Mesenchymal stem cell (in vitro differentiated cells and primary cell): Measurements from ENCODE around the gene EHD4.

Experiments used
- DNase-seq: peaks from one replicate; pipeline ENCODE4 v3.0.0-alpha.2; 2013
- H2AFZ ChIP-seq: one replicate; pipeline ENCODE4 v1.6.1; 2013; ENCODE audit warnings: low read depth, mild to moderate bottlenecking, control low read depth, inconsistent platforms, low read length, moderate library complexity
- H2AK5ac ChIP-seq: 2 replicates; pipeline ENCODE4 v1.6.1; 2013; ENCODE audit warnings: low read length, moderate library complexity, mild to moderate bottlenecking, inconsistent platforms; ENCODE audit not compliant: severe bottlenecking
- H2BK120ac ChIP-seq: one replicate; pipeline ENCODE4 v1.6.1; 2013; ENCODE audit warnings: low read depth, mild to moderate bottlenecking, inconsistent platforms, low read length, moderate library complexity
- H2BK12ac ChIP-seq, 2 experiments: one replicate each; pipeline ENCODE4 v1.6.1; 2013; ENCODE audit warnings: inconsistent platforms in 2 of 2, low read length in 2 of 2, mild to moderate bottlenecking in 2 of 2, moderate library complexity in 2 of 2, control low read depth in 1 of 2
- H2BK15ac ChIP-seq: one replicate; pipeline ENCODE4 v1.6.1; 2013; ENCODE audit warnings: mild to moderate bottlenecking, low read depth, inconsistent platforms; ENCODE audit not compliant: poor library complexity, severe bottlenecking
- H2BK5ac ChIP-seq: 2 replicates; pipeline ENCODE4 v1.6.1; 2013; ENCODE audit warnings: low read depth, mild to moderate bottlenecking, low read length, control low read depth, inconsistent platforms; ENCODE audit not compliant: poor library complexity, severe bottlenecking
- H3K14ac ChIP-seq, 2 experiments: one replicate each; pipeline ENCODE4 v1.6.1; 2013; ENCODE audit warnings: inconsistent platforms in 2 of 2, low read length in 2 of 2, control low read depth in 1 of 2, mild to moderate bottlenecking in 1 of 2, moderate library complexity in 1 of 2
- H3K18ac ChIP-seq, 2 experiments: one replicate each; pipeline ENCODE4 v1.6.1; 2013; ENCODE audit warnings: inconsistent platforms in 2 of 2, low read length in 2 of 2, control low read depth in 1 of 2, low read depth in 1 of 2, mild to moderate bottlenecking in 1 of 2
- H3K23ac ChIP-seq, 2 experiments: one replicate each; pipeline ENCODE4 v1.6.1; 2013; ENCODE audit warnings: inconsistent platforms in 2 of 2, low read length in 2 of 2, mild to moderate bottlenecking in 2 of 2, moderate library complexity in 2 of 2, control low read depth in 1 of 2
- H3K27ac ChIP-seq: 2 replicates; pipeline ENCODE4 v1.5.1; 2013; ENCODE audit warnings: mild to moderate bottlenecking, moderate library complexity, low read length, control low read depth, inconsistent platforms; ENCODE audit not compliant: poor library complexity, severe bottlenecking
- H3K27me3 ChIP-seq, 2 experiments: 2 replicates each; pipeline versions ENCODE4 v1.6.1 to v1.7.0; 2013; ENCODE audit warnings: low read length in 2 of 2, mild to moderate bottlenecking in 2 of 2, moderate library complexity in 2 of 2, control low read depth in 1 of 2, inconsistent platforms in 1 of 2; ENCODE audit not compliant: control insufficient read depth in 1 of 2, insufficient read depth in 1 of 2
- H3K36me3 ChIP-seq, 2 experiments: 2 replicates each; pipeline versions ENCODE4 v1.6.1 to v1.7.0; 2013; ENCODE audit warnings: low read length in 2 of 2, control low read depth in 1 of 2, inconsistent platforms in 1 of 2, low read depth in 1 of 2, mild to moderate bottlenecking in 1 of 2; ENCODE audit not compliant: insufficient read depth in 2 of 2, control insufficient read depth in 1 of 2
- H3K4ac ChIP-seq, 2 experiments: one replicate each; pipeline ENCODE4 v1.6.1; 2013; ENCODE audit warnings: inconsistent platforms in 2 of 2, low read length in 2 of 2, mild to moderate bottlenecking in 2 of 2, moderate library complexity in 2 of 2, control low read depth in 1 of 2, low read depth in 1 of 2
- H3K4me1 ChIP-seq: 2 replicates; pipeline ENCODE4 v1.6.1; 2013; ENCODE audit warnings: low read depth, low read length, control low read depth; ENCODE audit not compliant: control insufficient read depth, insufficient read depth
- H3K4me2 ChIP-seq: 2 replicates; pipeline ENCODE4 v1.6.1; 2013; ENCODE audit warnings: low read length, mild to moderate bottlenecking, inconsistent platforms; ENCODE audit not compliant: poor library complexity, severe bottlenecking
- H3K4me3 ChIP-seq, 2 experiments: 2 replicates each; pipeline versions ENCODE4 v1.5.1 to v1.7.0; 2013; ENCODE audit warnings: low read length in 2 of 2, mild to moderate bottlenecking in 2 of 2, control low read depth in 1 of 2, low read depth in 1 of 2; ENCODE audit not compliant: insufficient read depth in 1 of 2
- H3K79me1 ChIP-seq: replicated peaks from 2 replicates; pipeline ENCODE4 v1.6.1; 2013; ENCODE audit warnings: mild to moderate bottlenecking, control low read depth, low read length, inconsistent platforms; ENCODE audit not compliant: poor library complexity, severe bottlenecking
- H3K9ac ChIP-seq: 2 replicates; pipeline ENCODE4 v1.7.0; 2013; ENCODE audit warnings: mild to moderate bottlenecking, low read length, moderate library complexity
- H3K9me3 ChIP-seq: 2 replicates; pipeline ENCODE4 v1.7.0; 2013; ENCODE audit warnings: mild to moderate bottlenecking, low read length; ENCODE audit not compliant: control insufficient read depth
- H4K8ac ChIP-seq: one replicate; pipeline ENCODE4 v1.6.1; 2013; ENCODE audit warnings: inconsistent platforms, mild to moderate bottlenecking, low read length, moderate library complexity
- H4K91ac ChIP-seq: one replicate; pipeline ENCODE4 v1.6.1; 2013; ENCODE audit warnings: mild to moderate bottlenecking, low read length, inconsistent platforms
- WGBS: methylation state at CpG from one replicate; pipeline ENCODE4 v1.1.7; 2013; ENCODE audit warnings: mixed read lengths; 5-methylcytosine and 5-hydroxymethylcytosine counted together

The EHD4 gene

GRCh38 chr15:41932101-41932500, 40.3 kb downstream of the EHD4 start:
- no peaks in the 10 kb centered on the region for H3K27me3 ChIP-seq
- no peak overlapping the region for H2BK15ac ChIP-seq
- H4K8ac ChIP-seq = no peak overlapping the region
- no peak overlapping the region for H2BK5ac ChIP-seq
- H3K4ac ChIP-seq = no peak overlapping the region
- no peak overlapping the region for H3K4me3 ChIP-seq
- 98% methylated on average over 6 of the region's 9 CpGs for WGBS
- H2AFZ ChIP-seq = no peak overlapping the region
- H3K23ac ChIP-seq = no peak overlapping the region
- H3K14ac ChIP-seq = no peak overlapping the region
- H4K91ac ChIP-seq = no peak overlapping the region
- no peaks in the 10 kb centered on the region for H3K9me3 ChIP-seq
- DNase-seq = no peak
- peaks cover 0 to 18% of the 10 kb centered on the region in 2 experiments for H3K36me3 ChIP-seq
- H3K18ac ChIP-seq = no peak overlapping the region
- H3K4me2 ChIP-seq = no peak overlapping the region
- peaks cover 14% of the 10 kb centered on the region for H3K79me1 ChIP-seq
- no peak overlapping the region for H2BK120ac ChIP-seq
- H2BK12ac ChIP-seq = peak overlapping the region in 1 of 2 experiments; percentile 38
- no peak overlapping the region for H3K9ac ChIP-seq
- H2AK5ac ChIP-seq = peak overlapping the region; percentile 68
- peaks cover 43% of the 10 kb centered on the region for H3K4me1 ChIP-seq
- H3K27ac ChIP-seq = no peak overlapping the region

GRCh38 chr15:41930867-41931222, 41.5 kb downstream of the EHD4 start:
- Histone ChIP-seq H2BK120ac (no peak overlapping the region), H2AFZ (no peak overlapping the region), H3K18ac (no peak overlapping the region), H3K9me3 (no peaks in the 10 kb centered on the region), H3K79me1 (peaks cover 10% of the 10 kb centered on the region), H3K36me3 (peaks cover 0 to 20% of the 10 kb centered on the region in 2 experiments), H4K91ac (no peak overlapping the region), H2BK12ac (no peak overlapping the region), H3K4me3 (no peak overlapping the region), H4K8ac (no peak overlapping the region), H2AK5ac (no peak overlapping the region), H3K14ac (no peak overlapping the region), H3K4ac (no peak overlapping the region), H2BK15ac (no peak overlapping the region), H3K27me3 (no peaks in the 10 kb centered on the region), H3K23ac (no peak overlapping the region), H3K27ac (peak overlapping the region; percentile 59), H3K4me2 (no peak overlapping the region), H3K4me1 (peaks cover 43% of the 10 kb centered on the region), H2BK5ac (no peak overlapping the region), H3K9ac (peak overlapping the region; percentile 22)
- no CpG with 5 or more reads among the region's 2 CpGs for WGBS
- DNase-seq = no peak

GRCh38 chr15:41930221-41930866, 42.0 kb downstream of the EHD4 start:
- H3K9ac ChIP-seq = peak overlapping the region; percentile 46
- H3K27me3 ChIP-seq = no peaks in the 10 kb centered on the region
- no peak overlapping the region for H4K91ac ChIP-seq
- H3K36me3 ChIP-seq = peaks cover 0 to 20% of the 10 kb centered on the region in 2 experiments
- H2BK12ac ChIP-seq = no peak overlapping the region
- no peak overlapping the region for H2BK120ac ChIP-seq
- no peak overlapping the region for H3K18ac ChIP-seq
- H3K9me3 ChIP-seq = no peaks in the 10 kb centered on the region
- no peak overlapping the region for H3K4ac ChIP-seq
- peak overlapping the region; percentile 59 for H3K27ac ChIP-seq
- H2BK5ac ChIP-seq = no peak overlapping the region
- no peak overlapping the region for H3K4me2 ChIP-seq
- H2AFZ ChIP-seq = no peak overlapping the region
- 9% methylated on average over 7 of the region's 8 CpGs for WGBS
- peak overlapping the region in 1 of 2 experiments; percentile 1 for H3K4me3 ChIP-seq
- peak; percentile 96 for DNase-seq
- peaks cover 13% of the 10 kb centered on the region for H3K79me1 ChIP-seq
- no peak overlapping the region for H3K14ac ChIP-seq
- H3K23ac ChIP-seq = no peak overlapping the region
- H4K8ac ChIP-seq = no peak overlapping the region
- H2AK5ac ChIP-seq = no peak overlapping the region
- peaks cover 41% of the 10 kb centered on the region for H3K4me1 ChIP-seq
- H2BK15ac ChIP-seq = no peak overlapping the region

GRCh38 chr15:41928637-41929620, 43.4 kb downstream of the EHD4 start:
- Histone ChIP-seq H3K79me1 (peaks cover 17% of the 10 kb centered on the region), H3K36me3 (peaks cover 6 to 31% of the 10 kb centered on the region in 2 experiments), H3K18ac (peak overlapping the region in 1 of 2 experiments; percentile 78), H2BK5ac (no peak overlapping the region), H2BK12ac (peak overlapping the region; percentile 34 to 70), H2AFZ (no peak overlapping the region), H3K9me3 (no peaks in the 10 kb centered on the region), H3K4me3 (peak overlapping the region in 1 of 2 experiments; percentile 17), H3K23ac (no peak overlapping the region), H3K27me3 (no peaks in the 10 kb centered on the region), H2BK15ac (no peak overlapping the region), H3K9ac (peak overlapping the region; percentile 46), H2BK120ac (peak overlapping the region; percentile 9), H3K4me2 (no peak overlapping the region), H3K27ac (no peak overlapping the region), H3K14ac (no peak overlapping the region), H4K91ac (peak overlapping the region; percentile 87), H4K8ac (peak overlapping the region; percentile 72), H3K4me1 (peaks cover 32% of the 10 kb centered on the region), H2AK5ac (peak overlapping the region; percentile 19), H3K4ac (peak overlapping the region; percentile 9 to 12)
- DNase-seq = peak; percentile 65
- 51% methylated on average over 15 of the region's 16 CpGs for WGBS
